Measurements from ENCODE around the gene PIEZO1. TPM values are rescaled to one million over a fixed set of nuclear protein-coding genes. Genes with fewer than 3 reads are reported as not detected.

The PIEZO1 gene
- total and polyA plus RNA-seq, 9 of the 15 experiments (the other 6 are each of a cell fraction or from before 2014, with no cell fraction given): 3.6 to 432 (median 131) TPM

DNA sequence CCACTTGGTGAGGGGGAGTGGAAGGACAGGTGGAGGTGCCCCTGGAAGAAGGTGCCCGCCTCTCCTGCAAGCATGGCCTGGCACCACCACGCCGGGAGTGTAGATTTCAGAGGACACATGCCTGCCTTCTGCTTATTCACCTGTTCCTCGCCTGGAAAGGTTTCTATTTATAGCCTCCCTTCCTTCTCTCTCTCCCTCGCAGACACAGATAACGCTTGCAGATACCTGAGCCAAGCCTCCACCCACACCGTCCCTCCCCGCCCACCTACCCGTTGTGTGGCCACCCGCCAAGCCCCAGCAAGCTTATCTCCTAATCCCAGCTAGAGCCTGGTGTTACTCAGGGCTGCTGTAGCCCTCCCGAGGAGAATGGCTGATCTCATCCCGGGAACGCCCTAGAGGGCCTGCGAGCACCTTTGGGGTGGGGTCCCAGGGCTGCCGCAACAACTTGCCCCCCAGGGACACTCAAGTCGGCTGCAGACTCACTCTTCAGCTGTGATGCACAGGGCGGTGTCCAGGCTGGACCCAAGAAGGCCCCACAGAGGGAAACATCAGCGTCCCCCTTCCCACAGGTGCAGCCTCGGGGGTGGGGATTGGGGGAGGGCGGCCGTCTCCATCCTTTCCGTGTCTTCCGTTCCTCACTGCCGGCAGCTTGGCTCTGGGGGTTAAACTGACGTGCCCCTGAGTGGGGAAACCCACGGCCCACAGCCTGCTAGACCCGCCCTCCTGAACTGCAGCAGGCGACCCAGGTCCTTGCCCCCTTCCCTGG is 96.8 kb downstream of the PIEZO1 start (continued):
- no peak for TF ChIP-seq TSC22D4 (tag; IDR thresholded peaks at IDR 0.05)
- TF ChIP-seq STAT5A (IDR thresholded peaks at IDR 0.05; ENCODE audit: borderline replicate concordance, low read length): peak; percentile 85
- TF ChIP-seq ZNF124 (CRISPR knock-in tag; IDR thresholded peaks at IDR 0.05): no peak
- TF ChIP-seq U2AF1 (optimal IDR thresholded peaks at IDR 0.05; ENCODE audit: low read depth, low read length): no peak
- TF ChIP-seq ZNF589 (CRISPR knock-in tag; IDR thresholded peaks at IDR 0.05; ENCODE audit: low read depth): no peak
- no peak for TF ChIP-seq SMAD2 (IDR thresholded peaks at IDR 0.05; ENCODE audit: low read depth, low read length)
- no peak for TF ChIP-seq SNAPC5 (CRISPR knock-in tag; IDR thresholded peaks at IDR 0.05)
- TF ChIP-seq JUND (IDR thresholded peaks at IDR 0.05; ENCODE audit: borderline replicate concordance, low read depth, low read length): peak; percentile 96
- peak; percentile 85; the same call in 1 of the 3 replicates for TF ChIP-seq JUND (tag; IDR thresholded peaks at IDR 0.05; ENCODE audit: borderline replicate concordance, low read depth, low read length)
- TF ChIP-seq PHF20 (IDR thresholded peaks at IDR 0.05; ENCODE audit: partially characterized antibody): peak; percentile 31
- no peak for TF ChIP-seq ZNF431 (CRISPR knock-in tag; IDR thresholded peaks at IDR 0.05)
- no peak for TF ChIP-seq ZFP1 (CRISPR knock-in tag; IDR thresholded peaks at IDR 0.05)
- no peak for TF ChIP-seq ZC3H11A (IDR thresholded peaks at IDR 0.05; ENCODE audit: low read depth, low read length)
- TF ChIP-seq RCOR1 (IDR thresholded peaks at IDR 0.05; ENCODE audit: borderline replicate concordance in 1 of 2, low read depth in 2 of 2, low read length in 2 of 2): peak; percentile 69 to 95; a peak in 3 of 4 replicates
- TF ChIP-seq ATF7 (IDR thresholded peaks at IDR 0.05): peak; percentile 94
- peak; percentile 97 for TF ChIP-seq TCF3 (CRISPR knock-in tag; IDR thresholded peaks at IDR 0.05)
- TF ChIP-seq RUNX1 (IDR thresholded peaks at IDR 0.05; ENCODE audit: low read depth): peak; percentile 87
- TF ChIP-seq ETS1 (conservative IDR thresholded peaks at IDR 0.05; ENCODE audit: control insufficient read depth, low read depth, low read length): 0 out of 2 replicates have a peak, but pooled peaks have one; percentile 29
- TF ChIP-seq SMARCE1 (IDR thresholded peaks at IDR 0.05): peak; percentile 97
- peak; percentile 73 for TF ChIP-seq NFE2 (IDR thresholded peaks at IDR 0.05; ENCODE audit: low read depth)
- no peak for TF ChIP-seq IRF2 (CRISPR knock-in tag; IDR thresholded peaks at IDR 0.05)
- no peak for TF ChIP-seq COPS2 (conservative IDR thresholded peaks at IDR 0.05)
- TF ChIP-seq ZNF592 (IDR thresholded peaks at IDR 0.05): peak; percentile 57; the same call in 1 of the 2 replicates
- peak; percentile 96 for TF ChIP-seq TEAD4 (IDR thresholded peaks at IDR 0.05; ENCODE audit: low read length)
- no peak for TF ChIP-seq TEAD4 (CRISPR knock-in tag; IDR thresholded peaks at IDR 0.05; ENCODE audit: borderline replicate concordance)
- peak; percentile 100 for TF ChIP-seq ZEB2 (IDR thresholded peaks at IDR 0.05)
